A673 (cell line): ENCODE results near the gene ZIC5. TPM values are rescaled to one million over a fixed set of nuclear protein-coding genes. Genes with fewer than 3 reads are reported as not detected.

Experiments
- BruUV-seq: library from RNA; stranded (reverse); fragments of 400-500 nt; replicated peaks from 2 replicates; lab custom pipeline; 2021; lab: Mats Ljungman, UMichigan
- CTCF ChIA-PET: fragments of 300-600 bp; sonication (Branson Sonifier 250); formaldehyde crosslinking; loops from one replicate; lab custom pipeline; 2022; ENCODE audit warnings: antibody characterized with exemption; lab: Charles Lee
- POLR2A ChIA-PET: fragments of 300-600 bp; sonication (Branson Sonifier 250); formaldehyde crosslinking; loops from one replicate; lab custom pipeline; 2022; ENCODE audit warnings: antibody characterized with exemption; ENCODE audit not compliant: low non-redundant PET; lab: Charles Lee
- DNase-seq: peaks from one replicate; pipeline ENCODE4 v3.0.0-alpha.2; 2015; ENCODE audit warnings: low spot score
- H3K27ac ChIP-seq: fragments of 200-600 bp; sonication (generic); 2 replicates; pipeline ENCODE4 v1.5.1; 2016; ENCODE audit warnings: mixed run types, low read depth, mild to moderate bottlenecking, mixed read lengths, antibody characterized with exemption, low read length; ENCODE audit not compliant: poor library complexity, severe bottlenecking
- H3K27me3 ChIP-seq: fragments of 200-600 bp; sonication (generic); replicated peaks from 2 replicates; pipeline ENCODE4 v1.6.1; 2017; ENCODE audit warnings: mixed run types, low read depth, mild to moderate bottlenecking, mixed read lengths, antibody characterized with exemption, low read length; ENCODE audit not compliant: insufficient read depth, poor library complexity
- H3K36me3 ChIP-seq: fragments of 200-600 bp; sonication (generic); 2 replicates; pipeline ENCODE4 v1.6.1; 2016; ENCODE audit warnings: mixed run types, mild to moderate bottlenecking, mixed read lengths, antibody characterized with exemption, low read length; ENCODE audit not compliant: insufficient read depth, poor library complexity, severe bottlenecking
- H3K4me1 ChIP-seq: fragments of 200-600 bp; sonication (generic); 2 replicates; pipeline ENCODE4 v1.6.1; 2017; ENCODE audit warnings: mixed run types, mild to moderate bottlenecking, mixed read lengths, antibody characterized with exemption, low read length; ENCODE audit not compliant: insufficient read depth, poor library complexity, severe bottlenecking
- H3K4me3 ChIP-seq: fragments of 200-600 bp; sonication (generic); 2 replicates; pipeline ENCODE4 v1.5.1; 2016; ENCODE audit warnings: low read depth, mixed run types, mild to moderate bottlenecking, mixed read lengths, low read length; ENCODE audit not compliant: poor library complexity, severe bottlenecking
- H3K9me3 ChIP-seq: fragments of 200-600 bp; sonication (generic); 2 replicates; pipeline ENCODE4 v1.6.1; 2016; ENCODE audit warnings: mixed run types, low read depth, mild to moderate bottlenecking, mixed read lengths, antibody characterized with exemption, low read length; ENCODE audit not compliant: poor library complexity, severe bottlenecking
- EZH2 ChIP-seq: fragments of 200-600 bp; sonication (generic); IDR thresholded peaks from 2 replicates; pipeline ENCODE4 v1.6.1; 2017; ENCODE audit warnings: borderline replicate concordance, low read depth, mild to moderate bottlenecking, mixed read lengths, antibody characterized with exemption, low read length; ENCODE audit not compliant: poor library complexity, severe bottlenecking
- intact Hi-C: fragments of 100-400 bp; cut with micrococcal nuclease; formaldehyde crosslinking; loops from one replicate; pipeline ENCODE4 v1.10.0; 2022; ENCODE audit not compliant: unreplicated experiment
- total RNA-seq: library from RNA; stranded (reverse); gene quantifications from 2 replicates; pipeline ENCODE4 v1.2.3, GENCODE V29; 2021
- TF ChIP-seq, protein P1 (sequence below): fragments of 300-800, 200-600 bp; sonication (generic); conservative IDR thresholded peaks from 2 replicates; pipeline ENCODE4 v1.5.1; 2017; ENCODE audit warnings: low read depth, mild to moderate bottlenecking, antibody characterized with exemption, low read length, moderate library complexity, mixed read lengths

The ZIC5 gene
- total RNA-seq, 1 experiment from 2014 or later, result 25.2 TPM

- H3K27me3 ChIP-seq, result no peaks in the 10 kb centered on the region
- peak overlapping the region; percentile 11 for H3K27ac ChIP-seq
- H3K36me3 ChIP-seq, result peaks cover 17% of the 10 kb centered on the region
- H3K4me3 ChIP-seq, result peak overlapping the region; percentile 95
- intact Hi-C loops, result no loop called here
- no peaks in the 10 kb centered on the region for H3K9me3 ChIP-seq
- peaks cover 5% of the 10 kb centered on the region for H3K4me1 ChIP-seq
- BruUV-seq, result TSS peak; percentile 39
- ChIA-PET CTCF (no interaction called here), POLR2A (no interaction called here)
- no peak for DNase-seq
- TF ChIP-seq, protein P1, sequence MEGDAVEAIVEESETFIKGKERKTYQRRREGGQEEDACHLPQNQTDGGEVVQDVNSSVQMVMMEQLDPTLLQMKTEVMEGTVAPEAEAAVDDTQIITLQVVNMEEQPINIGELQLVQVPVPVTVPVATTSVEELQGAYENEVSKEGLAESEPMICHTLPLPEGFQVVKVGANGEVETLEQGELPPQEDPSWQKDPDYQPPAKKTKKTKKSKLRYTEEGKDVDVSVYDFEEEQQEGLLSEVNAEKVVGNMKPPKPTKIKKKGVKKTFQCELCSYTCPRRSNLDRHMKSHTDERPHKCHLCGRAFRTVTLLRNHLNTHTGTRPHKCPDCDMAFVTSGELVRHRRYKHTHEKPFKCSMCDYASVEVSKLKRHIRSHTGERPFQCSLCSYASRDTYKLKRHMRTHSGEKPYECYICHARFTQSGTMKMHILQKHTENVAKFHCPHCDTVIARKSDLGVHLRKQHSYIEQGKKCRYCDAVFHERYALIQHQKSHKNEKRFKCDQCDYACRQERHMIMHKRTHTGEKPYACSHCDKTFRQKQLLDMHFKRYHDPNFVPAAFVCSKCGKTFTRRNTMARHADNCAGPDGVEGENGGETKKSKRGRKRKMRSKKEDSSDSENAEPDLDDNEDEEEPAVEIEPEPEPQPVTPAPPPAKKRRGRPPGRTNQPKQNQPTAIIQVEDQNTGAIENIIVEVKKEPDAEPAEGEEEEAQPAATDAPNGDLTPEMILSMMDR, result no peak
- no peak for TF ChIP-seq EZH2
Measured at GRCh38 chr13:99978799-99979452, 7.4 kb upstream of the ZIC5 start.

DNA sequence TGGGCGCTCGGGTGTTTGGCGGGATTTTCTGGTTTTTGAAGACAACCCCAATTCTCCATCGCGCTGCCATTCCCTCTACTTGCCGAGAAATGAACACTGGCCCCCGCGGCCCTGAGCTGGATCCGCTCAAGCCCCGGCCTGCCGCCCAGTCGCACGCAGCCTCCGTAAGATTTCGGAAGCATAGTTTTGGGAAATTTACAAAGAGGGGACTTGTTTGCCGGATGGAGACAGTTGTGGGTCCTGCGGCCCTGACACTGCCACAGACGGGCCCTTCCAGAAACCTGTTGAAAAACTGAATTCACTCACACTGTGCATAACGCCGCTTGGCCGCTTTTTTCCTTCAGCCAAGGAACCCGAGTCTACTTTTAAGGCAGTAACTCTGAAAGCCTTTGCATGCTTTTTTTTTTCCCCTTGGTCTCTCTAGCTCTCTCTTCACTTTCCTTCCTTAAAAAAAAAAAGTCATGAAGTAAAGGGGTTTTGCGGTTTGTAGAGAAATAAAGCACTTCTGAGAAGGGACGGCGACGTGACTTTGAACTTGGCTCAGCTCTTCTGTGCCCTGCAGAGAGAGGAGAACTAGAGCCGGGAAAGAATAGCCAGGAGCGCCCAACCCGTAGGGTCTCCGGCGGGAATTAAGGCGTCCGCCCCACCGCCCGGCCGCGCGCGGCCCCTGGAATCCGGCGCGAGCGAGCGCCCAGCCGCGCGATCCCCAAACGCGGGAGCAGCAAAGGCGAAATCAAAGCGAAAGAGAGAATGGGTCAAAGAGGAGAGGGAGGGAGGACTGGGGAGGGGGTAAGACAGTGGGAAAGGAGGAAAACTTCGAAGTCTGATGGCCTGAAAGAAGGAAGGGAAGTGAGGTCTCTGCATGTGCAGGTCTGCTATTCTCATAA is 6.6 kb upstream of the ZIC5 start:
- no peak for TF ChIP-seq EZH2
- TF ChIP-seq, protein P1, result no peak
- intact Hi-C loops, result no loop called here
- ChIA-PET POLR2A (interaction anchor here (0.6 kb wide), 1 partner anchor 532 kb away, joined by 3 read pairs; no protein-coding TSS in a partner anchor), CTCF (no interaction called here)
- H3K36me3 ChIP-seq, result peaks cover 10% of the 10 kb centered on the region
- H3K9me3 ChIP-seq, result no peaks in the 10 kb centered on the region
- H3K4me1 ChIP-seq, result peaks cover 5% of the 10 kb centered on the region
- H3K27ac ChIP-seq, result no peak overlapping the region
- no peaks in the 10 kb centered on the region for H3K27me3 ChIP-seq
- BruUV-seq, result no TSS peak
- DNase-seq, result no peak
- no peak overlapping the region for H3K4me3 ChIP-seq

DNA sequence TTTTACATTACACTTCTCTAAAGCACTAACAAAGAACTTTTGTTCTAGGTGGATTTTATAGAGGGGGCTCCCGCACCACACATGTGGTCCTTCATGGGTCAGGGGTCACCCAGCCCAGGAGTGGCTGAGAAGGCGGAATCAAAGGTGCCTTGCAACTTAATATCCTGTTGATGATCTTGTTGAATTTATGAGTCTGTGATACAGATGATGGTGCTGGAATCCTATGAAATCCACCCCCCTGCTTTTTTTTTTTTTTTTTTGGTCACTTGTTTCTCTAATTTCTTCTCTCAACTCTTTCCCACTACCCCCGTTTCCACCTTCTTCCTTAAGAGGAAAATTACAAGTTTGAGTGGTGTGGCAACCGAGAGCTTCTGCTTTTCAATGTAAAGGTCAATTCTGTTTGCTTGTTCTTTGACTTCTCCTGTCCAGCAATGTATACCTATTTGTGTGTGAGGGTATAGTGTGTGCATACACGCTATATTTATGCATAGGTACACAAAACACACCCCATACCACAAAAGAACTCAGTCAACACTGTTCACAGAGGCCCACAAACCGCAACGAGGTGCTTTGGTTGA is 5.9 kb upstream of the ZIC5 start:
- no peak overlapping the region for H3K4me3 ChIP-seq
- ChIA-PET CTCF (no interaction called here), POLR2A (interaction anchor here (0.6 kb wide), 1 partner anchor 533 kb away, joined by 3 read pairs; no protein-coding TSS in a partner anchor)
- peaks cover 2% of the 10 kb centered on the region for H3K36me3 ChIP-seq
- TF ChIP-seq, protein P1, result no peak
- no peak for TF ChIP-seq EZH2
- H3K9me3 ChIP-seq, result no peaks in the 10 kb centered on the region
- BruUV-seq, result no TSS peak
- no peaks in the 10 kb centered on the region for H3K27me3 ChIP-seq
- no peak for DNase-seq
- peaks cover 9% of the 10 kb centered on the region for H3K4me1 ChIP-seq
- intact Hi-C loops, result no loop called here
- H3K27ac ChIP-seq, result no peak overlapping the region
